ENCODE results near the gene CRX. TPM values are rescaled to one million over a fixed set of nuclear protein-coding genes. Genes with fewer than 3 reads are reported as not detected.
"Not testable (repeated sequence)": the region's sequence is repeated elsewhere in the genome, so short reads cannot be mapped to it uniquely, and the experiment has no call there.

CRX gene
- total and polyA plus RNA-seq, 3 experiments from 2014 or later = not detected

- no peak for DNase-seq
- Mint-ChIP-seq H3K27me3 (no peaks in the 10 kb centered on the region), H3K36me3 (peaks cover 4 to 60% (median 19%) of the 10 kb centered on the region in 3 donors), H3K4me3 (peak overlapping the region in 4 of 7 donors; percentile 5 to 97 (median 34)), H3K27ac (peak overlapping the region in 5 of 8 donors; percentile 43 to 92 (median 54)), H3K9me3 (no peaks in the 10 kb centered on the region), H3K4me1 (peaks cover 28 to 44% (median 35%) of the 10 kb centered on the region in 3 donors)
- H3K27ac ChIP-seq (ENCODE audit: low read depth, low read length) = no peak overlapping the region
- CTCF ChIA-PET = no interaction called here
- no peaks in the 10 kb centered on the region for H3K27me3 ChIP-seq (ENCODE audit: insufficient read depth, low read length, poor library complexity, severe bottlenecking)
- peaks cover 13% of the 10 kb centered on the region for H3K4me1 ChIP-seq (ENCODE audit: insufficient read depth, low read length)
- no peak overlapping the region for H3K4me3 ChIP-seq (ENCODE audit: low read length)
- peaks cover 5% of the 10 kb centered on the region for H3K36me3 ChIP-seq (ENCODE audit: insufficient read depth, low read length)
- H3K9me3 ChIP-seq (ENCODE audit: low read length) = no peaks in the 10 kb centered on the region
- POLR2A ChIA-PET = no interaction called here
These were observed 40.0 kb upstream of the CRX start for GRCh38 chr19:47781590-47782262.

- DNase-seq = no peak
- no peaks in the 10 kb centered on the region for H3K9me3 ChIP-seq (ENCODE audit: low read length)
- Mint-ChIP-seq H3K27me3 (peaks cover 0 to 3% of the 10 kb centered on the region in 2 donors), H3K9me3 (no peaks in the 10 kb centered on the region), H3K36me3 (peaks cover 1 to 44% (median 13%) of the 10 kb centered on the region in 3 donors), H3K4me1 (peaks cover 3 to 9% (median 4%) of the 10 kb centered on the region in 3 donors), H3K4me3 (no peak overlapping the region), H3K27ac (peak overlapping the region in 1 of 8 donors; percentile 26)
- no peaks in the 10 kb centered on the region for H3K4me1 ChIP-seq (ENCODE audit: insufficient read depth, low read length)
- no peaks in the 10 kb centered on the region for H3K27me3 ChIP-seq (ENCODE audit: insufficient read depth, low read length, poor library complexity, severe bottlenecking)
- peaks cover 3% of the 10 kb centered on the region for H3K36me3 ChIP-seq (ENCODE audit: insufficient read depth, low read length)
- ChIA-PET CTCF (no interaction called here), POLR2A (no interaction called here)
- H3K4me3 ChIP-seq (ENCODE audit: low read length) = no peak overlapping the region
- no peak overlapping the region for H3K27ac ChIP-seq (ENCODE audit: low read depth, low read length)
These were observed 35.2 kb upstream of the CRX start for GRCh38 chr19:47786566-47786965.

- CTCF ChIA-PET = not testable (repeated sequence)
These were observed 34.4 kb upstream of the CRX start for GRCh38 chr19:47787307-47787706.

GRCh38 chr19:47789811-47790210 lies 31.9 kb upstream of the CRX start:
- H3K36me3 ChIP-seq (ENCODE audit: insufficient read depth, low read length); H3K4me1 Mint-ChIP-seq; H3K27ac ChIP-seq (ENCODE audit: low read depth, low read length); DNase-seq; H3K4me3 Mint-ChIP-seq; H3K27me3 ChIP-seq (ENCODE audit: insufficient read depth, low read length, poor library complexity, severe bottlenecking); H3K9me3 ChIP-seq (ENCODE audit: low read length); POLR2A ChIA-PET; H3K4me1 ChIP-seq (ENCODE audit: insufficient read depth, low read length); H3K4me3 ChIP-seq (ENCODE audit: low read length); H3K27ac Mint-ChIP-seq; H3K27me3 Mint-ChIP-seq; H3K9me3 Mint-ChIP-seq: not testable (repeated sequence)
- CTCF ChIA-PET = interaction anchor here (1.1 to 2.4 kb wide), 6 partner anchors 10 to 357 kb away, joined by 3 to 7 read pairs (median 4); partner anchors contain the start of gene EHD2
- peaks cover 0 to 14% (median 2%) of the 10 kb centered on the region in 3 donors for H3K36me3 Mint-ChIP-seq

More at GRCh38 chr19:47787307-47787706, 34.4 kb upstream of the CRX start:
- DNase-seq; H3K36me3 ChIP-seq (ENCODE audit: insufficient read depth, low read length); H3K27ac ChIP-seq (ENCODE audit: low read depth, low read length); H3K27me3 Mint-ChIP-seq; POLR2A ChIA-PET; H3K4me1 Mint-ChIP-seq; H3K4me1 ChIP-seq (ENCODE audit: insufficient read depth, low read length); H3K27ac Mint-ChIP-seq; H3K9me3 ChIP-seq (ENCODE audit: low read length); H3K4me3 Mint-ChIP-seq; H3K27me3 ChIP-seq (ENCODE audit: insufficient read depth, low read length, poor library complexity, severe bottlenecking); H3K9me3 Mint-ChIP-seq; H3K4me3 ChIP-seq (ENCODE audit: low read length): not testable (repeated sequence)
- H3K36me3 Mint-ChIP-seq = peaks cover 0 to 36% (median 7%) of the 10 kb centered on the region in 3 donors

- H3K4me3 Mint-ChIP-seq = no peak overlapping the region
- POLR2A ChIA-PET = no interaction called here
These were observed 31.3 kb upstream of the CRX start for GRCh38 chr19:47790398-47790814.

GRCh38 chr19:47792616-47793015 lies 29.1 kb upstream of the CRX start:
- ChIA-PET CTCF (no interaction called here), POLR2A (no interaction called here)
- no peaks in the 10 kb centered on the region for H3K4me1 ChIP-seq (ENCODE audit: insufficient read depth, low read length)
- H3K36me3 ChIP-seq (ENCODE audit: insufficient read depth, low read length) = no peaks in the 10 kb centered on the region
- H3K36me3 Mint-ChIP-seq = peaks cover 0 to 2% (median 0%) of the 10 kb centered on the region in 3 donors
- H3K4me3 ChIP-seq (ENCODE audit: low read length) = no peak overlapping the region
- no peak overlapping the region for H3K27ac Mint-ChIP-seq
- H3K4me3 Mint-ChIP-seq = no peak overlapping the region
- H3K9me3 Mint-ChIP-seq = peaks cover 0 to 2% (median 0%) of the 10 kb centered on the region in 5 donors
- H3K4me1 Mint-ChIP-seq = peaks cover 0 to 3% (median 1%) of the 10 kb centered on the region in 3 donors
- no peak for DNase-seq
- H3K9me3 ChIP-seq (ENCODE audit: low read length) = no peaks in the 10 kb centered on the region
- H3K27me3 Mint-ChIP-seq = peaks cover 5 to 7% of the 10 kb centered on the region in 2 donors
- H3K27me3 ChIP-seq (ENCODE audit: insufficient read depth, low read length, poor library complexity, severe bottlenecking) = no peaks in the 10 kb centered on the region
- no peak overlapping the region for H3K27ac ChIP-seq (ENCODE audit: low read depth, low read length)

More at GRCh38 chr19:47790398-47790814, 31.3 kb upstream of the CRX start:
- Histone ChIP-seq H3K4me1 (ENCODE audit: insufficient read depth, low read length) (no peaks in the 10 kb centered on the region), H3K9me3 (ENCODE audit: low read length) (no peaks in the 10 kb centered on the region), H3K36me3 (ENCODE audit: insufficient read depth, low read length) (no peaks in the 10 kb centered on the region), H3K27ac (ENCODE audit: low read depth, low read length) (no peak overlapping the region), H3K27me3 (ENCODE audit: insufficient read depth, low read length, poor library complexity, severe bottlenecking) (no peaks in the 10 kb centered on the region), H3K4me3 (ENCODE audit: low read length) (no peak overlapping the region)
- peaks cover 1 to 4% of the 10 kb centered on the region in 2 donors for H3K27me3 Mint-ChIP-seq
- no peak overlapping the region for H3K27ac Mint-ChIP-seq
- CTCF ChIA-PET = interaction anchor here (0.8 to 2.4 kb wide), 9 partner anchors 10 to 358 kb away, joined by 3 to 7 read pairs (median 4); partner anchors contain the start of gene EHD2
- H3K4me1 Mint-ChIP-seq = peaks cover 0 to 3% (median 1%) of the 10 kb centered on the region in 3 donors
- peaks cover 0 to 10% (median 1%) of the 10 kb centered on the region in 3 donors for H3K36me3 Mint-ChIP-seq
- H3K9me3 Mint-ChIP-seq = peaks cover 0 to 2% (median 0%) of the 10 kb centered on the region in 5 donors
- DNase-seq = peak; percentile 56 to 85 (median 77)

GRCh38 chr19:47794526-47794925 lies 27.2 kb upstream of the CRX start:
- H3K27me3 Mint-ChIP-seq = peaks cover 13 to 18% of the 10 kb centered on the region in 2 donors
- Histone ChIP-seq H3K4me1 (ENCODE audit: insufficient read depth, low read length) (no peaks in the 10 kb centered on the region), H3K36me3 (ENCODE audit: insufficient read depth, low read length) (no peaks in the 10 kb centered on the region), H3K4me3 (ENCODE audit: low read length) (no peak overlapping the region), H3K27me3 (ENCODE audit: insufficient read depth, low read length, poor library complexity, severe bottlenecking) (no peaks in the 10 kb centered on the region), H3K27ac (ENCODE audit: low read depth, low read length) (no peak overlapping the region), H3K9me3 (ENCODE audit: low read length) (no peaks in the 10 kb centered on the region)
- ChIA-PET POLR2A (interaction anchor here (0.7 kb wide), 1 partner anchor 866 kb away, joined by 5 read pairs; no protein-coding TSS in a partner anchor), CTCF (no interaction called here)
- H3K9me3 Mint-ChIP-seq = peaks cover 0 to 4% (median 2%) of the 10 kb centered on the region in 5 donors
- peaks cover 0 to 3% (median 1%) of the 10 kb centered on the region in 3 donors for H3K4me1 Mint-ChIP-seq
- no peak for DNase-seq
- no peak overlapping the region for H3K27ac Mint-ChIP-seq
- H3K36me3 Mint-ChIP-seq = peaks cover 0 to 5% (median 2%) of the 10 kb centered on the region in 3 donors
- no peak overlapping the region for H3K4me3 Mint-ChIP-seq

GRCh38 chr19:47796785-47797184 lies 25.0 kb upstream of the CRX start:
- peaks cover 10 to 18% of the 10 kb centered on the region in 2 donors for H3K27me3 Mint-ChIP-seq
- no peaks in the 10 kb centered on the region for H3K4me1 Mint-ChIP-seq
- H3K4me3 Mint-ChIP-seq = no peak overlapping the region
- H3K9me3 Mint-ChIP-seq = peaks cover 0 to 8% (median 3%) of the 10 kb centered on the region in 5 donors
- POLR2A ChIA-PET = no interaction called here
- peaks cover 0 to 11% (median 2%) of the 10 kb centered on the region in 3 donors for H3K36me3 Mint-ChIP-seq
- Histone ChIP-seq H3K27ac (ENCODE audit: low read depth, low read length) (no peak overlapping the region), H3K4me1 (ENCODE audit: insufficient read depth, low read length) (no peaks in the 10 kb centered on the region), H3K27me3 (ENCODE audit: insufficient read depth, low read length, poor library complexity, severe bottlenecking) (no peaks in the 10 kb centered on the region), H3K36me3 (ENCODE audit: insufficient read depth, low read length) (no peaks in the 10 kb centered on the region), H3K9me3 (ENCODE audit: low read length) (no peaks in the 10 kb centered on the region), H3K4me3 (ENCODE audit: low read length) (no peak overlapping the region)
- CTCF ChIA-PET = no interaction called here
- no peak for DNase-seq
- no peak overlapping the region for H3K27ac Mint-ChIP-seq
